GM18499 (cell line): ENCODE results near the gene CELF6.

Experiments
- ATAC-seq: cut with Tn5 transposase; IDR thresholded peaks from one replicate; pipeline ENCODE4 v1.9.1; 2021; ENCODE audit warnings: moderate number of reproducible peaks; ENCODE audit not compliant: insufficient read depth, unreplicated experiment

Gene CELF6

GRCh38 chr15:72319360-72319984 is 485 bp downstream of the CELF6 start:
- no peak for ATAC-seq

GRCh38 chr15:72318408-72318942 is 1.5 kb downstream of the CELF6 start:
- no peak for ATAC-seq

- no peak for ATAC-seq
Observed at GRCh38 chr15:72315706-72316370, 4.1 kb downstream of the CELF6 start.

GRCh38 chr15:72313881-72314280 is 6.1 kb downstream of the CELF6 start:
- no peak for ATAC-seq

GRCh38 chr15:72313448-72313840 is 6.5 kb downstream of the CELF6 start:
- ATAC-seq = no peak

- no peak for ATAC-seq
Observed at GRCh38 chr15:72312605-72313447, 7.1 kb downstream of the CELF6 start.

DNA sequence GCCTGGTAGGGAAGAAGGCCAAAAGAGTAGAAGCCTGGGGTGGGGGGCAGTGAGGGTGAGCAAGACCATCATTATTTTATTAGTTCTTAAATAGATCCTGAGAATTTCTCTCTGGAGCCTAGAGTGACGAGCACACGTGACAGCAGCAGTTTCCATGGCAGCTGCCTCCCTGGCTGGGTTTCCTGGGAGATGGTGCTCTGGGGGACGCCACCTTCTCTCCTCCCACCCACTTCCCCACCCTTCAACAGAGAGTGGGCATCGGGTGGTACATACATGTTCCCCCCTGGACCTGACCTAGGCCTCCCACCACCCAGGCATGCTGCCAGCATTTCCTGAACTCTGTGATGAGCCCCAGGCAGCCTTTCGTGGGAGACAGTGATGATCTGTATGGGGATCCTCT is 12.9 kb downstream of the CELF6 start:
- no peak for ATAC-seq

- ATAC-seq = no peak
Observed at GRCh38 chr15:72306211-72306785, 13.7 kb downstream of the CELF6 start.

DNA sequence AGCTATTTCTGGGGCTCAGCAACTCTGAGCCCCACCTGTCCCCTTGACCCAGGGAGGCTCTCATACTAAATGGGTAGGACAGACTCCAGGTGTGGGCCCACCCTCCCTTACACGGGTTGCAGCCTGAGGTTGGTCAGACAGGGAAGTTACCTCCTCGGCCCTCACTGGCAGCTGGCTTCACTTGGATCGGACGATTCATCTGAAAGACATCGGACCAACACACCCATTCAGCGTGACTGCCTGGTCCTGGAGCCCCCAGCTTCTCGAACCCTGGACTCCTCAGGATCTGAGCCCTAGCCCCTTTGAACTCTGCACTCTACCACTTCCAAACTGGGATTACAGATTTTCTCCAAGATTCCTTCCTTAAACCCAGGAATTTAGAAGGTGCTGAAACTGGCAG is 15.4 kb downstream of the CELF6 start:
- ATAC-seq = no peak

- no peak for ATAC-seq
Observed at GRCh38 chr15:72302955-72303354, 17.0 kb downstream of the CELF6 start.

DNA sequence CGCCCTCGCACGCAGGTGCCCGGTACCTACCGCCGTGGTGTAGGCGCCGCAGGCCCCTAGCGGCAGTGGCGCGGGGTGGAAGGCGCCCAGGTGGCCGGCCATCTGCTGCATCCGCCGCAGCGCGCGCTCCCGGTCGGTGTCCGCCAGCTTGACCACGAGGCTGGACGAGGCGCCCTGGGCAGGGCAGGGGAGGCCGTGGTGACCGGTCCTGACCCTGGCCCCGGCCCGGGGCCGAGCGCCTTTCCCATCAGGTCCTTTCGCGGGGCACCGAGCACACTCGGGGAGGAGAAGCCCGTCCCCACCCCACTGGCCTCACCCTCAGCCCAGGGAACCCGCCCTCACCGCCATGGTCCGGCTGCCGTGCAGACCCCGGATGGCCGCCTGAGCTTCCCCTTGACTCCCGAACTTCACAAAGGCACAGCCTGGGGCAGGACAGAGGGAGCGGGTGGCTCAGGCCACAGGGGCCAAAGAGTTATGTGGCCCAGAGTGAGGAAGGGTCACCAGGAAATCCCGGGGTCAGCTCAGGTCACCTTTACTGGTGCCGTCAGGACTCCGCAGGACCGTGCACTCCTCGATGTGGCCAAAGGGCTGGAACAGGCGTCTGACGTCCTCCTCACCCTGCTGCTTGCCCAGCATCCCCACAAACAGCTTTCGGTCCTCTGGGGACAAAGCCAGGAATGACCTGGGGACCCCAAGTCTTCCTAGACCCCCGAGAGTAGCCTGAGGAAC is 30.2 kb downstream of the CELF6 start:
- ATAC-seq = no peak

DNA sequence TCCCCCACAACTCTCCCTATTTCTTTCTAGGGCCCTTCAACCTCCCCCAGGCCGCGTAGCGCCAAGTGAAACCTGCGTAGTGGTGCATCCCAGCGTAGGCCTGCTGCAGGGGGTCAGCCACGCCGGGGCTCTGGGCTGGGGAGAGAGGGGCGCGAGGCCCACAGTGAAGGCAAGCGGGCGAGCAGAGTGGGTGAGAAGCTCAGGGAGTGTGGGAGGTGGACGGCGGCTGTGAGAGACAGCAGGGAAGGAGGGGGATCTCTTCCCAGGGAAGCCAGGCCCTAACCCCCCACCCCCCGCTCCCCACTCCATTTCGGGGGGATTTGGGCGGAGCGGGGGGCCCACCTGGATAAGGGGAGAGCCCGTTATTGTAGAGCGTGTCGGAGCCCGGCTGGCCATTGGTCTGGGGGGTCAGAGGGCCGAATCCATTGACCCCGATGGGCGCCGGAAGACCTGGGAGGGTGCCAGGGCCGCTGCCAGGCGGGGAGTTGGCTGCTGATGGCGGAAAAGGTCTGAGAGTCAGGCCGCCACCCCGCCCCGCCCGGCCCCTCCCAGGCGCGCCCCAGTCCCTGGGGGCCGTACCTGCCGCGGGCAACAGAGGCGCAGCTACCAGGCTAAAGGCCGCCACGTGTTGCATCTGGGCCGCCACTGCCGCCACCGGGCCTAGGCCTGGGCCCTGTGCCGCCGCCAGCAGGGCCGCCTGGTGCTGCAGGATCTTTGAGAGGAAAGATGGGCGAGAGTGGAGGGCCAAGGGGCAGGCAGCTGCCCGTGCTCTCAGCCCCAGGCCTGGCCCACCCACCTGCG is 31.0 kb downstream of the CELF6 start:
- no peak for ATAC-seq

DNA sequence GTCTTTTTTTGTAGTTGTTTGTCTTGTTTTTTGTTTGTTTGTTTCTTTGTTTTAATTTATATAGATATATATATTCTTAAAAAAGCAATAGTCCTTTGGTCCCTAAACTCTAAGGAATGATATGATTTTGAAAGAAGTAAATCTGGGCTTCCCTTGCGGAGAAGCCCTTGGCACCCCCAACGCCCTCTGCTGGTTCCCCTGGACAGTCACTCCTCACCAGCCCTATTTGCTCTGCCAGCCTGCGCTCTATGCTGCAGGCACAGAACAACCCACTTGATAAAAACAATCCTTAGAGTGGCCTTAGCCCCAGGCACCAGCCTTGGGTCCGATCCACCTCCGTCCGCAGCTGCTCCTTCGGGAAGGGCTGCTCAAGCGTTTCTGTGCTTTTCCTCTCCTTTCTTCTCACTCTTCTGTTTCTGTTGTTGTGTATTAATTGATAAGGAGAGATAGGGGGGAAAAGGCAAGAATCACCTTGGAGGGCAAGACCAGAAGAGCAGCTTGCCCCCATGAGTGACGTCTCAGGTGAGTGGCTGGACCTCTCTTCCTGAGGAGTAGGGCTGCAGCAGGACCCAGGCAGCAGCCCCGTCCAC is 33.9 kb downstream of the CELF6 start:
- no peak for ATAC-seq

GRCh38 chr15:72285402-72285801 is 34.6 kb downstream of the CELF6 start:
- ATAC-seq = no peak

DNA sequence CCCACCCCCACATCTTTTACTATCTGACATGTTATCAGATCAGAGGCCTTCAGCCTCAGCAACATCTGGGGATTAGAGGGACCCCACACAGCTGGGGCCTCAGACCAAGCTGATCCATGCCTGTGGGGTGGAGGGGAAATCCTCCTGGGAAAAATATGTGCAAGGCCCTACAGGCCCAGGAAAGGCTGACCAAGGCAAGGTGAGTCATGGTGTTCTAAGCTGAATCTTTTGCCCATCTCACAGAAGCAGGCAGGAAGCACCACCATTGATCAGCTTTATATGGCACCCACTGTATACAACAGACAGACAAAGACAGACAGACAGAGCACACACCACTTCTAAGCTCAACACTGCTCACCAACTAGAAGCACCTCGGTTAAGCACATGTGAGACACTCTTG is 35.2 kb downstream of the CELF6 start:
- no peak for ATAC-seq

- no peak for ATAC-seq
Observed at GRCh38 chr15:72281713-72282112, 38.2 kb downstream of the CELF6 start.

DNA sequence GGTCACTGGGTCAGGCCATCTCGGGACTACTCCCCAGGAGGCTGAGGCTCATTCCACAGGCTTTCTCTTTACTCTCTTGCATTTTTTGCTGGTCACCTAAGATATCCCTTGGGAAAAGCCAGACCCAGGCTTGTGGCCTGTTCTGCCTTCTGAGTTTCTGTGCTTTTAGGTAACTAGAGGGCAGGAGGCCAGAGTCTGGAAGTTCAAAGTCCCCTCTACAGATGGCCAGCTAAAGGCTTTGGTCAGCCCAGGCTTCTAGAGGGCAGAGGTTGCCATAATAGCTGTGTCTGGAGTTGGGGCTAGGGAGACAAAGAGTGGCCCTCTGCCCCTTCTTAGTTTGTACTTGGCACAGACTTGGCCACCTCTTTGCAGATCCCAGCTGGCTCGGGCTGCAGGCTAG is 39.2 kb downstream of the CELF6 start:
- no peak for ATAC-seq

GRCh38 chr15:72278737-72279136 is 41.2 kb downstream of the CELF6 start:
- ATAC-seq = no peak

- no peak for ATAC-seq
Observed at GRCh38 chr15:72276326-72276700, 43.6 kb downstream of the CELF6 start.
